ENCODE results near the gene GFOD2.

The GFOD2 gene

GRCh38 chr16:67657751-67658518 is 61.2 kb downstream of the GFOD2 start:
- DNase-seq (ENCODE audit: low spot score), result no peak

DNA sequence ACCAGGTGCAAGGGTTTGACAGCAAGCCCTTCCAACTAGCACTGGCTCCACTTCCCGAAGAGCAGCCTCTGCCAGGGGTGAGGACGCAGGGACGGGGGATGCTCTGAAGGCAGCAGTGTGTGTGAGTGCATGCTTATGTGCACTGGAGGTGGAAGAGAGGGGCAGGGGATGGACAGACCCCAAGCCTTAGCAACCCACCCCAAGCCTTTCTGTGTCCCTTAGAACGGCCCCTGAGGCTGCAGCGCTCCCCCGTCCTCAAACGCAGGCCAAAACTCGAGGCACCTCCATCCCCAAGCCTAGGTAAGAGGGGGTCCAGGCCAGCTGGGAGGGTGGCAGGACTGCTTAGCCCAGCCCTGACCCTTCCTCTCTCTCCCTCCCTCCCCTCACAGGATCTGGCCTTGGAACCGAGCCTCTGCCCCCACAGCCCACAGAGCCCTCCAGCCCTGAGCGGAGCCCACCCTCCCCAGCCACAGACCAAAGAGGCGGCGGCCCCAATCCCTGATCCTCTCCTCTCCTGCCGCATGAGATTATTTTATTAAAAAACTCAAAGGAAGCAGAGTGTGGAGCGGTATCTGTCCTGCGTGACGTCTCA is 62.0 kb downstream of the GFOD2 start:
- DNase-seq (ENCODE audit: low spot score), result no peak

GRCh38 chr16:67656344-67657016 is 62.6 kb downstream of the GFOD2 start:
- no peak for DNase-seq (ENCODE audit: low spot score)

- no peak for DNase-seq (ENCODE audit: low spot score)
These were observed 63.8 kb downstream of the GFOD2 start for GRCh38 chr16:67655363-67655762.

DNA sequence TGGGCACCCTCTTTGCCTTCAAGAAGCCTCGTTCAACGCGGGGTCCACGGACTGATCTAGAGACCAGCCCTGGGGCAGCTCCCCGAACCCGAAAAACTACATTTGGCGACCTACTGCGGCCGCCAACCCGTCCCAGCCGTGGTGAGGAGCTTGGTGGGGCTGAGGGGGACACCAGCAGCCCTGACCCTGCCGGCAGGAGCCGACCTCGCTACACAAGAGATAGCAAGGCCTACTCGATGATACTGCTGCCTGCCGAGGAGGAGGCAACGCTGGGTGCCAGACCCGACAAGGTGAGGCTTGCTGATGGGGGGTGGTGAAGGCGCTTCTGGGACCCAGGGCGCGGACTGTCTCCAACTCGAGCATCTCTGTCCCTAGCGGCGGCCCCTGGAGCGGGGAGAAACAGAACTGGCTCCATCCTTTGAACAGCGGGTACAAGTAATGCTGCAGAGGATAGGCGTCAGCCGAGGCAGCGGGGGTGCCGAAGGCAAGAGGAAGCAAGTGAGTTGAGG is 64.7 kb downstream of the GFOD2 start:
- DNase-seq (ENCODE audit: low spot score), result no peak

GRCh38 chr16:67653789-67654402 is 65.2 kb downstream of the GFOD2 start:
- no peak for DNase-seq (ENCODE audit: low spot score)

GRCh38 chr16:67653128-67653788 is 65.9 kb downstream of the GFOD2 start:
- DNase-seq (ENCODE audit: low spot score), result no peak

- DNase-seq (ENCODE audit: low spot score), result no peak
These were observed 66.5 kb downstream of the GFOD2 start for GRCh38 chr16:67652578-67653127.

GRCh38 chr16:67651847-67652246 is 67.3 kb downstream of the GFOD2 start:
- DNase-seq (ENCODE audit: low spot score), result no peak

DNA sequence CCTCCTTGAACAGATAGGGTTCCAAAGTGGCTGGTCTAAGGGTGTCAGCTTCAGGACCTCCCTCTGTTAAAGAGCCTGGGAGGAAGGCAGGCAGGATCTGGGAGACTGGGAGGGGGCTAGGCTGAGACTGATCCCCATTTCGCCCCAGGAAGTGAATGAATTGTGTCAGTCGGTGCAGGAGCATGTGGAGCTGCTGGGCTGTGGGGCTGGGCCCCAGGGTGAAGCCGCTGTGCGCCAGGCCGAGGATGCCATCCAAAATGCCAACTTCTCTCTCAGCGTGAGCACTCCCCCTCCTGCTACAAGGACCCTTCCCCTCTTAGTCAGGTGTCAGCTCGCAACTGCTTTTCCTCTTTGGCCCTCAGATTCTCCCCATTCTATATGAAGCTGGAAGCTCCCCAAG is 68.1 kb downstream of the GFOD2 start:
- no peak for DNase-seq (ENCODE audit: low spot score)

- DNase-seq (ENCODE audit: low spot score), result no peak
These were observed 69.1 kb downstream of the GFOD2 start for GRCh38 chr16:67650023-67650422.

DNA sequence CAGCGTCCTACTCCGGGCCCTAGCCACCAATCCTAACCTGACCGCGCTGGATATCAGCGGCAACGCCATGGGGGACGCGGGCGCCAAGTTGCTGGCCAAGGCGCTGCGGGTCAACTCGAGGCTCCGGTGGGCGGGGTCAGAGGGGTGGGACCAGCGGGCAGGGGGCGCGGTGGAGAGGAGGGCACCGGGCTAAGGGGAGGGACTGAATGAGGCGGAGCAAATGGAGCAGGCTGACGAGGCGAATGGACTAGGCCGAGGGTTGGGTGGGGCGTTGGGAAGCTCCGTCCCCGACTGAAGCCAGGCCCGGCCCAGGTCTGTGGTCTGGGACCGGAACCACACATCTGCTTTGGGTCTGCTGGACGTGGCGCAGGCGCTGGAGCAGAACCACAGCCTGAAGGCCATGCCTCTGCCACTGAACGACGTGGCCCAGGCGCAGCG is 69.6 kb downstream of the GFOD2 start:
- DNase-seq (ENCODE audit: low spot score), result no peak

DNA sequence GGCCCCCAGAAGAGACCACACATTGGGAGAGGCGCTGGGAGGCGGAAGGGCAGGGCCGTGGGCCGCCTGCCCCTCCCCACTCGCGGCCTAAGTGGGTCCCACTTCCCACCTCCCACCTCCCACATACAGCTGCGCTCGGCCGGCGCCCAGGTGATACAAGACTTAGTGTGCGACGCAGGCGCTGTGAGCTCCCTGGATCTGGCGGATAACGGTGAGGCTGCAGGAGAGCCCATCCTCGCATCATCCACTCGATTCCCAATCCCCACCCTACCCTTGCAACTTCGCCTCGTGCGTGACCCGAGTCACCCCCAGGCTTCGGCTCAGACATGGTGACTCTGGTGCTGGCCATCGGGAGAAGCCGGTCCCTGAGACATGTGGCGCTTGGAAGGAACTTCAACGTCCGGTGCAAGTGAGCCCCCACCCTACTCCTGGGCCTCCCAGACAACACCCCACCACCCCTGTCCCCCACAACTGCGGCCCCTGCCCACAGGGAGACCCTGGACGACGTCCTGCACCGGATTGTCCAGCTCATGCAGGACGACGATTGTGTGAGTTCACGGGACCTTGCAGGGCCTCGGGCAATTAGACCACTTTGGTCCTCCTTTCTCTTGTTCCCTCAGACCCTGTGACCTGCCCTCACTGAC is 70.2 kb downstream of the GFOD2 start:
- no peak for DNase-seq (ENCODE audit: low spot score)

- DNase-seq (ENCODE audit: low spot score), result no peak
These were observed 70.9 kb downstream of the GFOD2 start for GRCh38 chr16:67648088-67648763.

- DNase-seq (ENCODE audit: low spot score), result no peak
These were observed 71.4 kb downstream of the GFOD2 start for GRCh38 chr16:67647681-67648080.

GRCh38 chr16:67647111-67647651 is 71.9 kb downstream of the GFOD2 start:
- DNase-seq (ENCODE audit: low spot score), result no peak

GRCh38 chr16:67645397-67646121 is 73.6 kb downstream of the GFOD2 start:
- no peak for DNase-seq (ENCODE audit: low spot score)

- DNase-seq (ENCODE audit: low spot score), result no peak
These were observed 75.1 kb downstream of the GFOD2 start for GRCh38 chr16:67644038-67644437.
